ENCODE data around the gene MEI4. TPM values are rescaled to one million over a fixed set of nuclear protein-coding genes. Genes with fewer than 3 reads are reported as not detected.

Gene MEI4
- total RNA-seq, 1 experiment from 2014 or later: 0.20 TPM

GRCh38 chr6:77764364-77764763 lies 111.5 kb downstream of the MEI4 start:
- no peak for TF ChIP-seq E2F1 (CRISPR knock-in tag; IDR thresholded peaks at IDR 0.05)
- no peak for TF ChIP-seq ZNF138 (CRISPR knock-in tag; conservative IDR thresholded peaks at IDR 0.05)
- TF ChIP-seq ZNF281 (CRISPR knock-in tag; IDR thresholded peaks at IDR 0.05): no peak
- no peak for TF ChIP-seq SMAD4 (CRISPR knock-in tag; IDR thresholded peaks at IDR 0.05)
- TF ChIP-seq E2F5 (CRISPR knock-in tag; IDR thresholded peaks at IDR 0.05): no peak
- no peak for TF ChIP-seq OVOL2 (CRISPR knock-in tag; IDR thresholded peaks at IDR 0.05; ENCODE audit: borderline replicate concordance)
- no peak for TF ChIP-seq NR2C2 (CRISPR knock-in tag; IDR thresholded peaks at IDR 0.05)
- no peak for TF ChIP-seq ZNF532 (CRISPR knock-in tag; IDR thresholded peaks at IDR 0.05; ENCODE audit: borderline replicate concordance)
- no peak for TF ChIP-seq USF1 (CRISPR knock-in tag; IDR thresholded peaks at IDR 0.05)
- no peak for TF ChIP-seq ATF2 (CRISPR knock-in tag; IDR thresholded peaks at IDR 0.05; ENCODE audit: borderline replicate concordance, low read depth)
- TF ChIP-seq MXD4 (CRISPR knock-in tag; IDR thresholded peaks at IDR 0.05; ENCODE audit: borderline replicate concordance): no peak
- TF ChIP-seq ATF3 (CRISPR knock-in tag; conservative IDR thresholded peaks at IDR 0.05): no peak
- no peak for DNase-seq (ENCODE audit: low spot score)
- ChIA-PET CTCF (no interaction called here), POLR2A (no interaction called here)
- no peaks in the 10 kb centered on the region for H3K27me3 Mint-ChIP-seq (ENCODE audit: low read depth)
- no peaks in the 10 kb centered on the region for H3K4me1 Mint-ChIP-seq
- H3K36me3 Mint-ChIP-seq: no peaks in the 10 kb centered on the region
- H3K27ac Mint-ChIP-seq: no peak overlapping the region
- no peak overlapping the region for H3K4me3 Mint-ChIP-seq
- H3K9me3 Mint-ChIP-seq: no peaks in the 10 kb centered on the region
- no peak for ATAC-seq

- ChIA-PET CTCF (no interaction called here), POLR2A (no interaction called here)
- no peak for TF ChIP-seq CREB1 (CRISPR knock-in tag; IDR thresholded peaks at IDR 0.05)
- no peak for TF ChIP-seq E2F5 (CRISPR knock-in tag; IDR thresholded peaks at IDR 0.05)
- no peak for TF ChIP-seq ZNF263 (CRISPR knock-in tag; IDR thresholded peaks at IDR 0.05; ENCODE audit: low read depth)
- TF ChIP-seq ZNF425 (CRISPR knock-in tag; conservative IDR thresholded peaks at IDR 0.05): no peak
- TF ChIP-seq HMGA2 (CRISPR knock-in tag; IDR thresholded peaks at IDR 0.05): no peak
Measured at GRCh38 chr6:77773157-77773822, 120.5 kb downstream of the MEI4 start.

More at GRCh38 chr6:77773157-77773822, 120.5 kb downstream of the MEI4 start:
- Mint-ChIP-seq H3K27me3 (ENCODE audit: low read depth) (no peaks in the 10 kb centered on the region), H3K27ac (no peak overlapping the region), H3K4me3 (no peak overlapping the region), H3K4me1 (no peaks in the 10 kb centered on the region), H3K9me3 (peaks cover 11% of the 10 kb centered on the region; the same call in 1 of the 2 replicates), H3K36me3 (no peaks in the 10 kb centered on the region)
- ATAC-seq: no peak
- no peak for DNase-seq (ENCODE audit: low spot score)

Data from WTC11 (cell line).